Testis (tissue), 2 donors: ENCODE measurements around the gene RBL2.

Source experiments
- CTCF ChIP-seq, 3 experiments: fragments of 450-650 bp in 2 of 3; fragments of 200-600 bp in 1 of 3; sonication (generic) in 1 of 3; IDR thresholded peaks; one replicate each; pipeline ENCODE4 v1.5.1; 2016 to 2019; ENCODE audit warnings: antibody characterized with exemption in 3 of 3, mild to moderate bottlenecking in 2 of 3, moderate library complexity in 1 of 3
- POLR2A ChIP-seq: fragments of 450-650 bp; IDR thresholded peaks from one replicate; pipeline ENCODE4 v1.6.1; 2017; ENCODE audit warnings: antibody characterized with exemption, mild to moderate bottlenecking, moderate library complexity

GRCh38 chr16:53529513-53529912 is 95.2 kb downstream of the RBL2 start:
- TF ChIP-seq CTCF (IDR thresholded peaks at IDR 0.05) (no peak), POLR2A (no peak)
